Esophagus squamous epithelium (tissue), 5 donors: ENCODE measurements around the gene RNF225. TPM values are rescaled to one million over a fixed set of nuclear protein-coding genes. Genes with fewer than 3 reads are reported as not detected.

Experiments
- DNase-seq: peaks from one replicate; lab custom pipeline; 2025; lab: John Stamatoyannopoulos, UW
- H3K27ac ChIP-seq, 4 donors: fragments of 200-600 bp; sonication (generic); one replicate each; pipeline ENCODE4 v1.5.1; 2016 to 2019; ENCODE audit warnings: mild to moderate bottlenecking in 1 of 4
- H3K27me3 ChIP-seq, 4 donors: fragments of 200-600 bp; sonication (generic); 1 replicate in 3 of 4; 2 replicates in 1 of 4; pipeline versions ENCODE4 v1.5.1 to v1.6.0; 2017 to 2021; ENCODE audit warnings: antibody characterized with exemption in 1 of 4
- H3K36me3 ChIP-seq, 3 donors: fragments of 200-600 bp; sonication (generic); one replicate each; pipeline ENCODE4 v1.5.1; 2016 to 2019
- H3K4me1 ChIP-seq, 3 donors: fragments of 200-600 bp; sonication (generic); one replicate each; pipeline ENCODE4 v1.5.1; 2017 to 2019
- H3K4me3 ChIP-seq, 4 donors: fragments of 200-600 bp; sonication (generic); 1 replicate in 3 of 4; 2 replicates in 1 of 4; pipeline ENCODE4 v1.5.1; 2016 to 2019; ENCODE audit warnings: mild to moderate bottlenecking in 2 of 4, moderate library complexity in 1 of 4
- H3K9me3 ChIP-seq, 3 donors: fragments of 200-600 bp; sonication (generic); one replicate each; pipeline ENCODE4 v1.5.1; 2016 to 2019
- CTCF ChIP-seq, 6 experiments: fragments of 450-650 bp in 4 of 6; fragments of 200-600 bp in 2 of 6; sonication (generic) in 2 of 6; IDR thresholded peaks; one replicate each; pipeline ENCODE4 v1.5.1; 2016 to 2019; ENCODE audit warnings: antibody characterized with exemption in 6 of 6, mild to moderate bottlenecking in 4 of 6, moderate library complexity in 4 of 6
- POLR2A ChIP-seq, 4 donors: fragments of 450-650 bp; IDR thresholded peaks; one replicate each; pipeline ENCODE4 v1.6.1; 2017; ENCODE audit warnings: antibody characterized with exemption in 4 of 4, mild to moderate bottlenecking in 4 of 4, moderate library complexity in 3 of 4
- WGBS, 2 donors: methylation state at CpG; one replicate each; pipeline ENCODE4 v1.1.5; 2018; 5-methylcytosine and 5-hydroxymethylcytosine counted together
- intact Hi-C: fragments of 100-400 bp; cut with DNase I; formaldehyde crosslinking; loops from one replicate; pipeline ENCODE4 v1.15.0; 2022
- total RNA-seq, 4 donors: library from RNA; depleted of rRNA; stranded (reverse); fragments of >200 nt; gene quantifications; one replicate each; pipeline ENCODE4 v1.1.0, GENCODE V29; 2016
- donor health status: DM: yes; HTN: yes; CAD: no.

The RNF225 gene
- total RNA-seq, 4 donors from 2014 or later: 5.0 to 30.5 (median 15.7) TPM

- intact Hi-C loops: no loop called here
Measured at GRCh38 chr19:58428617-58429016, 33.2 kb downstream of the RNF225 start.

DNA sequence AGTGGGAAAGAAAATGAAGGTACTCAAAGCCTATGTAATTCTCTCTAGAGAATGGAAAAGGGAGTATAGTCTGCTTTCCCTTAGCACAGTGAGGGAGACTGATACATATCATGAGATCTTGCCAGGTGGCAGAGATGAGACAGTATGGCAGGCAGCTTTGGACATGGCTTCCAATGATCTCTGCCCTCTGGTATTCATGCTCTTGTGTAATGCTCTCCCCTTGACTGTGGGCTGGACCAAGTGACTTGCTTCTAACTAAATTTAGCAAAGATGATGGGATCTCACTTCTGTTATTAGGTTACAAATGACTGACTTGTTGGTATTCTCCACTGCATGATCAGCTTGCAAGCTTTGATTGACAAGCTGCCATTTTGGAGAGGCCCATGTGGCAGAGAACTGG lies 34.3 kb downstream of the RNF225 start:
- no peaks in the 10 kb centered on the region for H3K27me3 ChIP-seq
- H3K36me3 ChIP-seq: peaks cover 10 to 43% (median 12%) of the 10 kb centered on the region in 3 donors
- peaks cover 0 to 3% (median 0%) of the 10 kb centered on the region in 3 donors for H3K4me1 ChIP-seq
- TF ChIP-seq POLR2A (IDR thresholded peaks at IDR 0.05) (no peak), CTCF (IDR thresholded peaks at IDR 0.05) (no peak)
- intact Hi-C loops: no loop called here
- no peak overlapping the region for H3K27ac ChIP-seq
- H3K9me3 ChIP-seq: peaks cover 19 to 96% (median 67%) of the 10 kb centered on the region in 3 donors
- H3K4me3 ChIP-seq: no peak overlapping the region
- no peak for DNase-seq

More at GRCh38 chr19:58428617-58429016, 33.2 kb downstream of the RNF225 start:
- peaks cover 0 to 3% (median 0%) of the 10 kb centered on the region in 3 donors for H3K4me1 ChIP-seq
- WGBS, 2 donors: 25 to 36% methylated on average over 1 of the region's 1 CpG
- no peaks in the 10 kb centered on the region for H3K27me3 ChIP-seq
- TF ChIP-seq CTCF (IDR thresholded peaks at IDR 0.05) (no peak), POLR2A (IDR thresholded peaks at IDR 0.05) (no peak)
- no peak overlapping the region for H3K4me3 ChIP-seq
- peaks cover 10 to 89% (median 55%) of the 10 kb centered on the region in 3 donors for H3K9me3 ChIP-seq
- H3K36me3 ChIP-seq: peaks cover 0 to 32% (median under 1%) of the 10 kb centered on the region in 3 donors
- no peak overlapping the region for H3K27ac ChIP-seq
- DNase-seq: no peak

- WGBS, 2 donors: 94 to 97% methylated on average over 2 of the region's 2 CpGs
- intact Hi-C loops: no loop called here
- H3K36me3 ChIP-seq: peaks cover 19 to 80% (median 38%) of the 10 kb centered on the region in 3 donors
Measured at GRCh38 chr19:58434217-58434616, 38.8 kb downstream of the RNF225 start.

GRCh38 chr19:58439576-58440554 lies 44.4 kb downstream of the RNF225 start, which contains the start of gene ZNF132:
Gene ZNF132 (minus strand): TSS chr19:58440153. CDS start chr19:58439821, 332 bp downstream.
- Histone ChIP-seq H3K4me3 (peak within 1 kb of the TSS; percentile 50 to 86 (median 66)), H3K27ac (peak within 1 kb of the TSS; percentile 70 to 89 (median 79)), H3K27me3 (no peaks in the 10 kb centered on the region), H3K36me3 (peaks cover 8 to 36% (median 26%) of the 10 kb centered on the region in 3 donors), H3K9me3 (peaks cover 5 to 50% (median 41%) of the 10 kb centered on the region in 3 donors), H3K4me1 (peaks cover 6 to 21% (median 13%) of the 10 kb centered on the region in 3 donors)
- TF ChIP-seq CTCF (IDR thresholded peaks at IDR 0.05) (no peak), POLR2A (IDR thresholded peaks at IDR 0.05) (no peak)
- intact Hi-C loops: no loop called here
- 0 to 21% methylated on average over 23 to 28 of the region's 59 CpGs for WGBS, 2 donors
- peak; percentile 92 for DNase-seq

More at GRCh38 chr19:58434217-58434616, 38.8 kb downstream of the RNF225 start:
- H3K4me3 ChIP-seq: no peak overlapping the region
- no peak overlapping the region for H3K27ac ChIP-seq
- no peaks in the 10 kb centered on the region for H3K27me3 ChIP-seq
- H3K9me3 ChIP-seq: peaks cover 25 to 100% (median 97%) of the 10 kb centered on the region in 3 donors
- no peak for TF ChIP-seq POLR2A (IDR thresholded peaks at IDR 0.05)
- TF ChIP-seq CTCF (IDR thresholded peaks at IDR 0.05): no peak
- no peak for DNase-seq
- peaks cover under 1 to 5% (median 2%) of the 10 kb centered on the region in 3 donors for H3K4me1 ChIP-seq
